Stimulated activated CD8-positive, alpha-beta memory T cell treated with anti-CD3 and anti-CD28 coated beads, Interleukin-7, amount 100 ng/mL, for 24 hours (primary cell): ENCODE data around the gene TMEM61.
"Not testable (repeated sequence)": the region's sequence is repeated elsewhere in the genome, so short reads cannot be mapped to it uniquely, and the experiment has no call there.

ENCODE experiments used
- DNase-seq: peaks from one replicate; pipeline ENCODE4 v3.0.0-alpha.2; 2020; ENCODE audit warnings: low read depth

TMEM61 gene

GRCh38 chr1:54980528-54981241, at the start of gene TMEM61:
TMEM61 (plus strand) TSS chr1:54980628; CDS start chr1:54981066, 438 bp downstream.
- DNase-seq, result no peak

- DNase-seq, result no peak
Measured at GRCh38 chr1:54931275-54931840, 49.1 kb upstream of the TMEM61 start.

GRCh38 chr1:54934081-54934480, 46.3 kb upstream of the TMEM61 start:
- not testable (repeated sequence) for DNase-seq

- no peak for DNase-seq
Measured at GRCh38 chr1:54934869-54935268, 45.6 kb upstream of the TMEM61 start.

- no peak for DNase-seq
Measured at GRCh38 chr1:54936791-54937190, 43.6 kb upstream of the TMEM61 start.

- no peak for DNase-seq
Measured at GRCh38 chr1:54937469-54937868, 43.0 kb upstream of the TMEM61 start.

- DNase-seq, result not testable (repeated sequence)
Measured at GRCh38 chr1:54938955-54939354, 41.5 kb upstream of the TMEM61 start.

- no peak for DNase-seq
Measured at GRCh38 chr1:54940042-54940441, 40.4 kb upstream of the TMEM61 start.

GRCh38 chr1:54942976-54943375, 37.5 kb upstream of the TMEM61 start:
- no peak for DNase-seq

- DNase-seq, result peak; percentile 10
Measured at GRCh38 chr1:54944610-54945392, 35.6 kb upstream of the TMEM61 start.

GRCh38 chr1:54945393-54945936, 35.0 kb upstream of the TMEM61 start:
- DNase-seq, result no peak

- no peak for DNase-seq
Measured at GRCh38 chr1:54947540-54947939, 32.9 kb upstream of the TMEM61 start.

- no peak for DNase-seq
Measured at GRCh38 chr1:54949053-54949452, 31.4 kb upstream of the TMEM61 start.

GRCh38 chr1:54950006-54950368, 30.4 kb upstream of the TMEM61 start:
- DNase-seq, result no peak

- peak; percentile 23 for DNase-seq
Measured at GRCh38 chr1:54950369-54951163, 29.9 kb upstream of the TMEM61 start.

- DNase-seq, result no peak
Measured at GRCh38 chr1:54951810-54952226, 28.6 kb upstream of the TMEM61 start.

GRCh38 chr1:54952950-54953718, 27.3 kb upstream of the TMEM61 start:
- no peak for DNase-seq

GRCh38 chr1:54953846-54954245, 26.6 kb upstream of the TMEM61 start:
- DNase-seq, result no peak

- DNase-seq, result no peak
Measured at GRCh38 chr1:54955359-54955758, 25.1 kb upstream of the TMEM61 start.

GRCh38 chr1:54956726-54957125, 23.7 kb upstream of the TMEM61 start:
- DNase-seq, result no peak

- DNase-seq, result no peak
Measured at GRCh38 chr1:54959241-54959640, 21.2 kb upstream of the TMEM61 start.
